ENCODE data around the gene LSM2.

LSM2 gene

DNA sequence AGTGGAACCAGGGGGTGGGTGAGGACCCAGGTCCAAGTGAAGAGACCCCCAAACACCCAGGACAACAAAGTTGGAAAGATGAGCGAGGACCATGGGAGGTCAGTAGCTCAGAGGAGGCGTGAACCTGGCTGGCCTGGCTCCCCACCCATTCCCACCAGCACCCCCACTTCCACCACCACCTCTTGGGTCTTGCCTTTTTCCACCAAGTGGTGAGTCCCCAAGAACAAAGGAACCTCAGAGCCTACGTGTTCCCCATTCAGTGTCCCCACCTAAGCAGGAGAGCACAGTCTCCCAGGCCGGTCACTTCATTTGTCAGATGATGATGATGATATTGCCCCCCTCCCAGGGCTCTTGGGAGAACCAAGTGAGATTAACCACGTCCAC, 29.1 kb downstream of the LSM2 start:
- no peak for DNase-seq (ENCODE audit: extremely low read depth in 1 of 2, low read depth in 1 of 2)

DNA sequence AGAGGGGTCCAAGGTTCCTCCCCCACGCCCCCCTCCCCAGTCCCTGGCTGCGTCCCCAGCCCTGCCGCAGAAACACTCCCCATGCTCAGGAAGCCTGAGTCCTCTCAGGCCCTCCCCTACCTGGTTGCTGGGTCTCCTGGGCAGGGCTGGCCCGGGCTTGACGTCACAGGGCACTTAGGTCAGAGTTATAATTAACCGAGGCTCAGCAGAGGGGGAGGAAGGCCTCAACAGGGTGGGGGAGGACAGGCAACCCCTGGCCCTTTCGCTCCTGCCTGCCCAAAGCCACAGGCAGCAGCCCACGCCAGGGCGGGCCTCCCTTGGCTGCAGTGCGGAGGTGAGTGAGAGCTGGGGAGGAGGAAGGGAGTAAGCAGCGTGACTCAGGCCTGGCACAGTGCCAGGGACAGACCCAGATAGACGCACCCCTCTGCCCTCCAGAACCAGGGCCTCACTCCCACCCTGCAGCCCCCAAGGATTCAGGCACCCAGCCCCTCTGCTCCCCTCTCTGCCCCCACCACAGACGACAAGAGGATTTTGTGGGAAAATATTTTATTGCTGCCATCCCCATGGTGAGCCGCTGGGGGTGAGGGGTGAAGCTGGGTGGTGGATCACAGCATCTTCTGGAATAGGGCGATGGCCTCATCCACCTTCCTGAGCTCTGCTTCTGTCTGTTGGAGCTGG, 29.6 kb downstream of the LSM2 start, which contains the start of gene VWA7:
Gene VWA7 (minus strand): TSS at position 340 of the 678 bp plus-strand sequence. CDS start 549 bp downstream, outside the sequence.
- DNase-seq (ENCODE audit: extremely low read depth in 1 of 2, low read depth in 1 of 2): peak; percentile 39 to 56

DNA sequence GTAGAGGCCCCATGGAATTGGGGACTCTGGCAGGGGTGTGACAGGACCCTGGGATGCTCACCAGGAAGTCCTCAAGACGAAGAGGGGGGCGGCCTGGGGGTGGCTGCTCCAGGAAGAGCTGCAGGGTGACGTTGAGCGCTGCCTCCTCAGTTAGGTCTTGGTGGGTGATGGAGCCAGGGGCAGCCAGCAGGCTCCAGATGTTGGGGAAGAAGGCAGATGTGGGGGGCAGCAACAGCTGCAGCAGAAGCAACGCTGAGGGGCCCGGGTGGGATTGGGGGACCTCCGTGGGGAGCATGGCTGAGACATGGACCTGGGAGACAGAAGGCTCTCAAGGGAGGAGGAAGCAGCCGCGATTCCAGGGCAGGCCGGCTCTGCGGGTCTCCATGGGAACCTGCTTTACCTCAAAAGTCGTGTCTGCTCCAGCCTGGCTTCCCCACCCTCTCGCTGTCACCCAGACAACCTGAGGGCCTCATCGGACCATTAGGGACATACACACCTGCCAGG, 30.2 kb downstream of the LSM2 start:
- DNase-seq (ENCODE audit: extremely low read depth in 1 of 2, low read depth in 1 of 2): no peak

- no peak for DNase-seq (ENCODE audit: extremely low read depth in 1 of 2, low read depth in 1 of 2)
Observed at GRCh38 chr6:31775633-31776484, 30.9 kb downstream of the LSM2 start.

DNA sequence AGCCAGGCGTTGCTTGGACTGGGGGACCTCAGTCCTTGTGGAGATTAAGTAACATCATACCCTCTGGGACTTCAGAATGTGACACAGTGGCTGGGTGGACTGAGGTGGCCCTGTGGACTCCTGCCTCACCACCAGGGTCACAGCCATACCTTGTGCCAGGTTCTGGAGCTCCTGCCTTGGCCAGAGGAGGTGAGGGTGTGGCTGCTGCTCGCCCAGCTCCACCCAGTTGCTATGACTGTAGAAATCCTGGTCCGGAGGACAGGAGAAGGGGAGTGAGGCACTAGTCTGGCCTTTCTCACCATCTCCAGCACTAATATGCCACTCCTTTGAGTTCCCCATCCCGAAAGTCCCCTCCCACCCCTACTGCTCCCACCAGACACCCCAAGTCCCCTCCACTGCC, 31.6 kb downstream of the LSM2 start:
- DNase-seq (ENCODE audit: extremely low read depth in 1 of 2, low read depth in 1 of 2): no peak

DNA sequence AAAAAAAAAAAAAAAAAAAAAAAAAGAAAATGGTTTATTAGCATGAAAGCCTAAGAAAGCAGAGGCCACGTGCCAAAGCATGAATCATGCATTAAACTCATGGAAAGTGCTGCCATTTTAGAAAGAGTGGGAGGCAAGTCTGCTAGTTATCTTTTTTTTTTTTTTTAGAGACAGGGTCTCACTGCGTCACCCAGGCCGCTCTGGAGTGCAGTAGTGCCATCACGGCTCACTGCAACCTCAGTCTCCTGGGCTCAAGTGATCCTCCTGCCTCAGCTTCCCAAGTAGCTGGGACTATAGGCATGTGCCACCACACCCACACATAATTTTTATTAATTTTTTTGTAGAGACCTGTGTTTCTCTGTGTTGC, 34.8 kb downstream of the LSM2 start:
- no peak for DNase-seq (ENCODE audit: extremely low read depth in 1 of 2, low read depth in 1 of 2)

GRCh38 chr6:31770860-31771259, 35.9 kb downstream of the LSM2 start:
- DNase-seq (ENCODE audit: extremely low read depth in 1 of 2, low read depth in 1 of 2): no peak

DNA sequence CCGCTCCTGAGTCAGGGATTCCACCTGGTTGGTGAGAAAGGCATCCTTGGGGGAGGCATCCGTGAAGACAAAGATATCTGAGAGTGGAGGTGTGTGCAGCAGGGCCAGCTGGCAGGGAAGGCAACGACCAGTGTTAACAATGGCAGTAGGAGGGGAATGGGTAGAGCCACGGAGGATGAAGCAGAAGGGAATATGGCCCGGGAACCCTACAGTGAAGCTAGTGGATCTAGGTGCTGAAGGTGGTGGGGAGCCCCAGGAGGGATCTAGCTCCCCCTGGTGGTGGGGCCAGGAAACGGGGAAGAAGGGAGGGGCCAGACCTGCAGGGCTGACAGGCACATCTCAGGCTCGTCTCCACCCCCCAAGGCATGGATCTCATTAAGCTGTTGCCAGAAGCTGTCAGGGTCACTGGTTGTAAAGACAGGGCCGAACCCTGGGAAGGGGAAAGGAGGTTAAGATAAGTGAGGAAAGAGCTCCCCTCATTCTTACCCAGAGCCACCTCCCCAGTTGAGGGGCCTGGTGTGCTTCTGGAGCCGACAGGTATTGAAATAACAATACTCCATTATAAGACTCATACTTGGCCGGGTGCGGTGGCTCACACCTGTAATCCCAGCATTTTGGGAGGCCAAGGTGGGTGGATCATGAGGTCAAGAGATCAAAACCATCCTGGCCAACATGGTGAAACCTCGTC, 36.9 kb downstream of the LSM2 start:
- DNase-seq (ENCODE audit: extremely low read depth in 1 of 2, low read depth in 1 of 2): peak; percentile 63 to 64

DNA sequence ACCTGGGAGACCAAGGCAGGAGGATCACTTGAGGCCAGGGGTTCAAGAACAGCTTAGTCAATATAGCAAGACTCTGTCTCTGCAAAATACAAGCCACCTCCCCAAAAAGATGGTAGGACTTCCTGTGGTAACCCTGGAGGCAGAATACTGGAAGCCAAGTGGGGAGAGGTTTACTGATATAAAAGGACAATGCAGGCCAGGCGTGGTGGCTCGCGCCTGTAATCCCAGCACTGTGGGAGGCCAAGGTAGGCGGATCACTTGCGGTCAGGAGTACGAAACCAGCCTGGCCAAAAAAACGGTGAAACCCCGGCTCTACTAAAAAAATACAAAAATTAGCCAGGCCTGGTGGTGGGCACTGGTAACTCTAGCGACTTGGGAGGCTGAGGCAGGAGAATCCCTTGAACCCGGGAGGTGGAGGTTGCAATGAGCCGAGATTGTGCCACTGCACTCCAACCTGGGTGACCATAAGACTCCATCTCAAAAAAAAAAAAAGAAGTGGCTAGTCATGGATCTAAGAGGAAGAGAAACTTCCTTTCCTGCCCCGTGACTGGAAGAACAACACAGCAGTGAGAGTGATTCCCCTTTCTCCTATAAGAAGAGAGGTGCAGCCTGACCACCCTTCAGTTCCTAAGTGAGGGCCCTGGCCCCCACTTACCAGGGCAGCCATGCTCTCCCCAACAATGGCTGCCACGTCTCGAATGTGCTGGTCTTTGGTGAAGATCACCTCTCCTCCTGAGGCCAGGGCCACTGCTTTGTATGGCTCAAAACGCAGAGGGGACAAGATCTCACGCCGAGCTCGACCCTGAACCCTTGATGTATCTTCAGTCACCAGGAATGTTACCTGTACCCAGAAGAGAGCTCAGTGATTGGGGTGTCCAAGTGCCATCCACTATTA, 38.2 kb downstream of the LSM2 start:
- DNase-seq (ENCODE audit: extremely low read depth in 1 of 2, low read depth in 1 of 2): no peak

DNA sequence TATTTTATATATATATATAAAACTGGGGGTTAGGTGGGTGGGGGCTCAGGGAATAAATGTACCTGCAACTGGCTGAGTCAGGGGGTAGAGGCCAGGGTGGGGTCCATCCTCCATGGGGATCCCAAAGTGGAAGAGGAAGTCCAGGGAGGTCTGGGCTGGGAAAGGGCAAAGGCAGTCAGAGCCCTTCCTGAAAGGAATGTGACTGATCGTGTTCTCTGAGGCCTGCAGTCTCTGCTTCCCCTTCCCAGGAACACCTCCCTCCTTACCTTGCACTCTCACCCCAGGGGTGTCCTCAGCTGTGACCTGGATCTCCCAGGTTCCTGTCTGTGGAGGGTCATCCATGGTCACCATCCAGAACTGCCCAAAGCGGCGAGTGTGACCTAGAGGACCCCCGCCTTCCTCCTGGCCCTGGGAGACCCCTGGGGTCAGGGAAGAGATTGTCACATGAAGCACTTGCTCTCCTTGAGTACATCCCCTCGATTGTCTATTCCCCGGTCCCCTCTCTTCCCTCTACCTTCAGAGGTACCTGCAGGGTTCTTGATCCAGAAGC, 39.6 kb downstream of the LSM2 start:
- no peak for DNase-seq (ENCODE audit: extremely low read depth in 1 of 2, low read depth in 1 of 2)

DNA sequence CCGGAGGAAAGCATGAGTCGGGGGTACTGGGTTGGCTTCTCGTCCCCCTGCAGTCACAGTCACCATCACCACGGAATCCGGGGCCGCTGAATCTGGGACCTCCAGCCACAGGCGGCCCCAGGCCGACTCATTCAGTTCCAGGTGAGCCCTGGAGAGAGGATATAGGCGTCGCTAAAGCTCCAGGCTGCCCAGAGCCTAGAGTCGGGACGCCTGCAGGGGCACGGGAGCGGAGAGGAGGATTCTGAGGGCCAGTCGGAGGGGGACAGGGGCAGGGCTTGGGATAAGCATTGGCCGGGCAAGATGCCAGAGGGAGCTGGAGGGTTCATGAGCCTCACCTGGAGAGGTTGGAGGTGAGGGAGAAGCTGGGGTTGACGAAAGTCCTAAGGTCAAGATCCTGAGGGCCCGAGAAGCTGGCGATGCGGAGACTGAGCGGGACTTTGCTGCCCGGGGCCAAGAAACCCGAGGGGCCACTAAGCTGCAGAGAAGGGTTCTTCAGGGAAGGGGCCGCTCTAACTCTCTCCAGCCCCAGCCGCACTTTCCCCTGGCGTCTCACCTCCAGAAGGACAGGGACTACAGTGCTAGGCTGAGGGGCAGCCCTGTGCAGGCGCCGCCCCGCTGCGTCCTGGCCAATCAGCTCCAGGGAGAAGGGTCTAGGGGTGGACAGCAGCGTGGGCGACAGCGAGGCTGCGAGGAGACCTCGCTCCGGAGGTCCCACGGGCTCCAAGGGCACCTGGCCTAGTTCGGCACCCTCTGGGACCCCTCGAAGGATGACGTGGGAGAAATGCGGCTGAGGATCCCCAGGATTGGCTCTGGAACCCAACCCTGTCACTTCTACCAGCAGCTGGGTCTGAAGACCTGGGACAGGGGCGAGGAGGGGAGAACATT, 40.6 kb downstream of the LSM2 start:
- no peak for DNase-seq (ENCODE audit: extremely low read depth in 1 of 2, low read depth in 1 of 2)

DNA sequence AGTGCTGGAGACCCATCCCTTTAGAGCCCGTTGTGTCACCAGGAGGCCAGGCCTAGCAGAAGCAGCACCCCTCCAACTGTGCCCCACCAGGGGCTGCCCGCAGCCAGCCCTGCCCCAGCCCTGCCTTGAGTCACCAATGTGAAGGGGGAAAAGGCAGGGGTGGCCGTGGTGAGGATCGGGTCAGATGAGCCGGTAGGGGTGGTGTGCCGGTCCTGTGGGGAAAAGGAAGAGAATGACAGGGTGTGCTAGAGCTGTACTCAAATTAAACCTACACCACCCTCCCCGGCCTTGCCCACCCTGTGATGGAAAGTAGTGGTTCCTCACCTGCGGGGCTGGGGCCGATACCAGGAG, 41.2 kb downstream of the LSM2 start:
- no peak for DNase-seq (ENCODE audit: extremely low read depth in 1 of 2, low read depth in 1 of 2)

DNA sequence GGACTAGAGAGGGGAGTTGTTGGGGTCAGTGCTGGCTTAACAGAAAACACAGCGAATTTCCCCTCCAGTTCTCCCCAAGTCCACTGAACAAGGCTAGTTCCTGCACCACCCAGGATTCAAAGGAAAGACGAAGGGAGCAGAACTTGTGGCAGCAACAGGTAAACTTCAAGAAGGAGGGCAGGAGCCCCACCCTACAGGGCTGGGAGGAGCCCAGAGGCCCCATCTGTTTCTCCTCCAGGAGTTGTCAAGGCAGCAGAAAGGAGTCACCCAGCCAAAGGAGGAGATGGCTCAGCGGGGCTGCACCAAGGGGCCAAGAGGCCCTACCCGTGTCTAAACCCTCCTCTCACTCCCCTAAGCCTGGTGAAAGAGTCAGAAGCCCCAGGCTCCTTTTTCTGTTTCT, 42.6 kb downstream of the LSM2 start:
- no peak for DNase-seq (ENCODE audit: extremely low read depth in 1 of 2, low read depth in 1 of 2)

GRCh38 chr6:31763619-31763940, 43.2 kb downstream of the LSM2 start:
- no peak for DNase-seq (ENCODE audit: extremely low read depth in 1 of 2, low read depth in 1 of 2)

- DNase-seq (ENCODE audit: extremely low read depth in 1 of 2, low read depth in 1 of 2): no peak
Observed at GRCh38 chr6:31762878-31763618, 43.7 kb downstream of the LSM2 start.

- DNase-seq (ENCODE audit: extremely low read depth in 1 of 2, low read depth in 1 of 2): no peak
Observed at GRCh38 chr6:31762356-31762755, 44.4 kb downstream of the LSM2 start, which contains the start of gene SAPCD1. Gene SAPCD1, plus strand, starts transcription at chr6:31762656. Its CDS starts 399 bp downstream, at chr6:31763055.

DNA sequence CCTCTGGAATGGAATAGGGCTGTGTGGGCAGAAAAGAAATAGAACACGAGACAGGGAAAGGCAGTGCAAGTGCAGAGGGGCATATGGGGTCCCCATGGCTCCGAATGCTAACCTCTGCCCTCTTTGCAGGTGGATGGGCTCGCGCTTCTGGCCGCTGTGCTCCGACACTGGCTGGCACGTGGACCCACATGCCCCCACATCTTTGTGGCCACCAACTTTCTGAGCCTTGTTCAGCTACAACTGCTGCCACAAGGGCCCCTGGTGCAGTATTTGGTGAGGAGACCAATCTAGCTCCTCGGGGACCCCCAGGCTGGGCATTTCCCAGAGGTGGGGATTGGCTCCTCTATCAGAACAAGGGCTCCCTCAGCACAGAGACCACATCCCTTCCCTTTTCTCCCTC, 45.4 kb downstream of the LSM2 start:
- no peak for DNase-seq (ENCODE audit: extremely low read depth in 1 of 2, low read depth in 1 of 2)

GRCh38 chr6:31760790-31761189, 46.0 kb downstream of the LSM2 start:
- DNase-seq (ENCODE audit: extremely low read depth in 1 of 2, low read depth in 1 of 2): no peak

DNA sequence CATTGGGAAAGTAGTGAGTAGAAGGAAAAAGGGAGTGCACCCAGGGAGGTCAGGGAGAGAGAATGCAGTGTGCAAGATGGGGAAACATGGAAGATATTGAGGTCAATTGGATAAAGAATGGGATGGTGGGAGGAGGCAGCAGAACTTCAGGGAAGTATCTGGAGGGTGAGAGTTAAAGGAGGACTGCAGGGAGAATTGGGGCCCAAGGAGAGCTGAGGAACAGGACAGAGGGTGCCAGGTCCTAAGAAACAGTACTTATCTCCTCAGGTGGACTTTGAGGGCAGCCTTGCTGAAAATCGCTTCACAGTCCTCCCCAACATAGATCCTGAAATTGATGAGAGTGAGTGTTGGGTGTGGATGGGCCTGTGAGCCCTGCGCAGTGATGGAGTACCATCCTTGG, 48.5 kb downstream of the LSM2 start:
- no peak for DNase-seq (ENCODE audit: extremely low read depth in 1 of 2, low read depth in 1 of 2)
